ENCODE results near the gene GRPEL2.

The GRPEL2 gene

DNA sequence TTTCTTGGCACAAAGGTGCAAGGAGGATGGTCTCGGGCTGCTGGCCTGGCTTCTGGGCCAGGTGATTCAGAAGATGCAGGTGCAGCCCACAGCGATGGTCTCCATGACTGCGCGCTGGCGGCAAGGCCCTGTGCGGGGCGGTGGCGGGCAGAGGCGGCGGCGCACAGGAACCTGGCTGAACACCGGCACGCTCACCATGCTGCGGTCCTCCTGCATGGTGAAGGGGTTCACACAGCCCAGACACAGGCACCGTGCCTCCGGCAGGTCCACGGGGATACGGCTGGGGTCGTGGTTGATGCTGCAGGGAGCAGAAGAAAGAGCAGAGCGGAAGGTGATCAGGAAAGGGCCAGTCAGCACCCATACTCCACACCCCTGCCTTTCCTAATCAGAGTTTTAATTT lies 29.0 kb downstream of the GRPEL2 start:
- Histone ChIP-seq H3K4me2 (ENCODE audit: insufficient read depth, low read length) (no peak overlapping the region), H3K79me2 (ENCODE audit: insufficient read depth, low read length) (no peaks in the 10 kb centered on the region), H3K36me3 (ENCODE audit: insufficient read depth, low read length) (no peaks in the 10 kb centered on the region), H2AFZ (ENCODE audit: low read depth, low read length) (no peak overlapping the region), H3K27ac (ENCODE audit: low read length) (no peak overlapping the region), H3K4me3 (ENCODE audit: low read depth in 1 of 2, low read length in 2 of 2) (no peak overlapping the region), H3K9me3 (ENCODE audit: insufficient read depth, low read length, severe bottlenecking) (no peaks in the 10 kb centered on the region), H3K9ac (ENCODE audit: low read depth, low read length) (no peak overlapping the region), H3K4me1 (ENCODE audit: insufficient read depth, low read length) (no peaks in the 10 kb centered on the region), H3K27me3 (ENCODE audit: insufficient read depth, low read length, poor library complexity) (no peaks in the 10 kb centered on the region), H4K20me1 (ENCODE audit: insufficient read depth, low read length) (no peaks in the 10 kb centered on the region)
- TF ChIP-seq, protein P1, sequence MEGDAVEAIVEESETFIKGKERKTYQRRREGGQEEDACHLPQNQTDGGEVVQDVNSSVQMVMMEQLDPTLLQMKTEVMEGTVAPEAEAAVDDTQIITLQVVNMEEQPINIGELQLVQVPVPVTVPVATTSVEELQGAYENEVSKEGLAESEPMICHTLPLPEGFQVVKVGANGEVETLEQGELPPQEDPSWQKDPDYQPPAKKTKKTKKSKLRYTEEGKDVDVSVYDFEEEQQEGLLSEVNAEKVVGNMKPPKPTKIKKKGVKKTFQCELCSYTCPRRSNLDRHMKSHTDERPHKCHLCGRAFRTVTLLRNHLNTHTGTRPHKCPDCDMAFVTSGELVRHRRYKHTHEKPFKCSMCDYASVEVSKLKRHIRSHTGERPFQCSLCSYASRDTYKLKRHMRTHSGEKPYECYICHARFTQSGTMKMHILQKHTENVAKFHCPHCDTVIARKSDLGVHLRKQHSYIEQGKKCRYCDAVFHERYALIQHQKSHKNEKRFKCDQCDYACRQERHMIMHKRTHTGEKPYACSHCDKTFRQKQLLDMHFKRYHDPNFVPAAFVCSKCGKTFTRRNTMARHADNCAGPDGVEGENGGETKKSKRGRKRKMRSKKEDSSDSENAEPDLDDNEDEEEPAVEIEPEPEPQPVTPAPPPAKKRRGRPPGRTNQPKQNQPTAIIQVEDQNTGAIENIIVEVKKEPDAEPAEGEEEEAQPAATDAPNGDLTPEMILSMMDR (IDR thresholded peaks at IDR 0.05; ENCODE audit: borderline replicate concordance, extremely low read depth, low read length, poor library complexity, severe bottlenecking): no peak
- TF ChIP-seq EZH2 (IDR thresholded peaks at IDR 0.05; ENCODE audit: borderline replicate concordance, low read depth, low read length, severe bottlenecking): no peak
- DNase-seq (no peak), ATAC-seq (ENCODE audit: insufficient read depth, low read depth) (no peak)

GRCh38 chr5:149374801-149375200 lies 29.5 kb downstream of the GRPEL2 start:
- no peak overlapping the region for H3K4me3 ChIP-seq (ENCODE audit: low read depth in 1 of 2, low read length in 2 of 2)
- H3K9ac ChIP-seq (ENCODE audit: low read depth, low read length): no peak overlapping the region
- no peaks in the 10 kb centered on the region for H3K27me3 ChIP-seq (ENCODE audit: insufficient read depth, low read length, poor library complexity)
- H3K79me2 ChIP-seq (ENCODE audit: insufficient read depth, low read length): no peaks in the 10 kb centered on the region
- H3K4me2 ChIP-seq (ENCODE audit: insufficient read depth, low read length): no peak overlapping the region
- no peaks in the 10 kb centered on the region for H3K9me3 ChIP-seq (ENCODE audit: insufficient read depth, low read length, severe bottlenecking)
- TF ChIP-seq EZH2 (IDR thresholded peaks at IDR 0.05; ENCODE audit: borderline replicate concordance, low read depth, low read length, severe bottlenecking): no peak
- TF ChIP-seq, protein P1 (IDR thresholded peaks at IDR 0.05; ENCODE audit: borderline replicate concordance, extremely low read depth, low read length, poor library complexity, severe bottlenecking): no peak
- no peaks in the 10 kb centered on the region for H3K36me3 ChIP-seq (ENCODE audit: insufficient read depth, low read length)
- DNase-seq: no peak
- ATAC-seq (ENCODE audit: insufficient read depth, low read depth): no peak
- no peak overlapping the region for H2AFZ ChIP-seq (ENCODE audit: low read depth, low read length)
- no peak overlapping the region for H3K27ac ChIP-seq (ENCODE audit: low read length)
- H3K4me1 ChIP-seq (ENCODE audit: insufficient read depth, low read length): no peaks in the 10 kb centered on the region
- no peaks in the 10 kb centered on the region for H4K20me1 ChIP-seq (ENCODE audit: insufficient read depth, low read length)

DNA sequence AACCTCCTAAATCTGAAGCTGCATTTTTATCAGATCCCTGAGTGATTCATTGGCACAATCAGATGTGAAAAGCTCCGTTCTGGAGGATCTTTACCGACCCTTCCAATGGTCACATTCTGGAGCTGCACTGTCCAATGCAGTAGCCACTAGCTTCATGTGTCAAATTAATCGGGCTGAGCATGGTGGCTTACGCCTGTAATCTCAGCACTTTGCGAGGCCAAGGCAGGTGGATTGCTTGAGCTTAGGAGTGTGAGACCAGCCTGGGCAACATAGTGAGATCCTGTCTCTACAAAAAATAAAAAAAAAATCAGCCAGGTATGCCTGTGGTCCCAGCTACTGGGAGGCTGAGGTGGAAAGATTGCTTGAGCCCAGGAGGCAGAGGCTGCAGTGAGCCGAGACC lies 30.1 kb downstream of the GRPEL2 start:
- TF ChIP-seq, protein P1 (IDR thresholded peaks at IDR 0.05; ENCODE audit: borderline replicate concordance, extremely low read depth, low read length, poor library complexity, severe bottlenecking): no peak
- no peak for ATAC-seq (ENCODE audit: insufficient read depth, low read depth)
- no peaks in the 10 kb centered on the region for H3K4me1 ChIP-seq (ENCODE audit: insufficient read depth, low read length)

DNA sequence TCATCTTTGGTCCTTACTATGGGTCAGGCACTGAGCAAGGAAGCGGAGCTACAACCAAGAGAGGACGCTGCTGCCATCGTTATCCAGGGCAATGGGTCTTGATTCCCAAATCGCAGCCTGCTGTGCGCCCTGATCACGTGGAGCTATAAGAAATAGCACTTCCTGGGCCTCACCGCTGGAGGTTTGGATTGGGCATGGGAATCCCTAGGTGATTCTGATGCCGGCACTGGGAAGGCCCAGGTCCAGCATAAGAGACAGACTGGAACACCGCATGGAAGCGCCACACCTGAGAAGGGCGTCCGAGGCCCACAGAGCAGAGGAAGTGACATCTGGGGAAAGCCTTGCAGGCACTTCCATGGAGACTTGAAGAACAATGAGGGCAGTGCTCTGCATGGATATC lies 30.8 kb downstream of the GRPEL2 start:
- ATAC-seq (ENCODE audit: insufficient read depth, low read depth): no peak
- H3K79me2 ChIP-seq (ENCODE audit: insufficient read depth, low read length): no peaks in the 10 kb centered on the region
- no peak overlapping the region for H2AFZ ChIP-seq (ENCODE audit: low read depth, low read length)
- no peak overlapping the region for H3K4me3 ChIP-seq (ENCODE audit: low read depth in 1 of 2, low read length in 2 of 2)
- H3K36me3 ChIP-seq (ENCODE audit: insufficient read depth, low read length): no peaks in the 10 kb centered on the region
- H3K4me2 ChIP-seq (ENCODE audit: insufficient read depth, low read length): no peak overlapping the region
- no peak overlapping the region for H3K27ac ChIP-seq (ENCODE audit: low read length)
- no peaks in the 10 kb centered on the region for H4K20me1 ChIP-seq (ENCODE audit: insufficient read depth, low read length)
- no peaks in the 10 kb centered on the region for H3K4me1 ChIP-seq (ENCODE audit: insufficient read depth, low read length)
- no peaks in the 10 kb centered on the region for H3K9me3 ChIP-seq (ENCODE audit: insufficient read depth, low read length, severe bottlenecking)
- no peak for DNase-seq
- TF ChIP-seq EZH2 (IDR thresholded peaks at IDR 0.05; ENCODE audit: borderline replicate concordance, low read depth, low read length, severe bottlenecking): no peak
- H3K27me3 ChIP-seq (ENCODE audit: insufficient read depth, low read length, poor library complexity): no peaks in the 10 kb centered on the region
- H3K9ac ChIP-seq (ENCODE audit: low read depth, low read length): no peak overlapping the region

More for the DNA sequence above, 30.1 kb downstream of the GRPEL2 start:
- no peak overlapping the region for H3K4me2 ChIP-seq (ENCODE audit: insufficient read depth, low read length)
- no peaks in the 10 kb centered on the region for H3K9me3 ChIP-seq (ENCODE audit: insufficient read depth, low read length, severe bottlenecking)
- H2AFZ ChIP-seq (ENCODE audit: low read depth, low read length): no peak overlapping the region
- H3K27me3 ChIP-seq (ENCODE audit: insufficient read depth, low read length, poor library complexity): no peaks in the 10 kb centered on the region
- no peaks in the 10 kb centered on the region for H4K20me1 ChIP-seq (ENCODE audit: insufficient read depth, low read length)
- no peaks in the 10 kb centered on the region for H3K36me3 ChIP-seq (ENCODE audit: insufficient read depth, low read length)
- H3K9ac ChIP-seq (ENCODE audit: low read depth, low read length): no peak overlapping the region
- H3K27ac ChIP-seq (ENCODE audit: low read length): no peak overlapping the region
- no peaks in the 10 kb centered on the region for H3K79me2 ChIP-seq (ENCODE audit: insufficient read depth, low read length)
- no peak overlapping the region for H3K4me3 ChIP-seq (ENCODE audit: low read depth in 1 of 2, low read length in 2 of 2)
- DNase-seq: no peak

Measured in DND-41 (cell line).